HL-60 (cell line): ENCODE measurements around the gene PARS2.

Experiments used
- DNase-seq, 2 experiments: peaks; one replicate each; pipeline ENCODE4 v3.0.0-alpha.2; 2010 to 2020; ENCODE audit warnings: low read depth in 1 of 2, low spot score in 1 of 2
- H3K27ac ChIP-seq: fragments of 250-450 bp; sonication (Bioruptor Pico); replicated peaks from 2 replicates; pipeline ENCODE4 v1.5.1; 2020; ENCODE audit warnings: mild to moderate bottlenecking, moderate library complexity
- H3K27me3 ChIP-seq: fragments of 250-450 bp; sonication (Bioruptor Pico); 2 replicates; pipeline ENCODE4 v1.5.1; 2021; ENCODE audit warnings: mild to moderate bottlenecking, moderate library complexity; ENCODE audit not compliant: insufficient read depth, poor library complexity, severe bottlenecking
- H3K4me3 ChIP-seq: replicated peaks from 2 replicates; pipeline ENCODE4 v1.5.1; 2011; ENCODE audit warnings: mild to moderate bottlenecking, control low read depth, low read length; ENCODE audit not compliant: insufficient read depth
- GABPA ChIP-seq: IDR thresholded peaks from 2 replicates; pipeline ENCODE4 v1.6.1; 2012; ENCODE audit warnings: low read depth
- POLR2AphosphoS5 ChIP-seq: IDR thresholded peaks from 2 replicates; pipeline ENCODE4 v1.6.1; 2012; ENCODE audit warnings: low read depth
- SPI1 ChIP-seq: IDR thresholded peaks from 2 replicates; pipeline ENCODE4 v1.6.1; 2012; ENCODE audit warnings: low read depth, mild to moderate bottlenecking, borderline replicate concordance
- TF ChIP-seq, protein P1 (sequence below): IDR thresholded peaks from 2 replicates; pipeline ENCODE4 v1.6.1; 2012; ENCODE audit warnings: low read depth; ENCODE audit not compliant: insufficient replicate concordance
- TF ChIP-seq, protein P2 (sequence below): IDR thresholded peaks from one replicate; pipeline ENCODE4 v1.5.1; 2011; ENCODE audit warnings: low read length, control low read depth, inconsistent platforms; ENCODE audit not compliant: insufficient read depth

The PARS2 gene

DNA sequence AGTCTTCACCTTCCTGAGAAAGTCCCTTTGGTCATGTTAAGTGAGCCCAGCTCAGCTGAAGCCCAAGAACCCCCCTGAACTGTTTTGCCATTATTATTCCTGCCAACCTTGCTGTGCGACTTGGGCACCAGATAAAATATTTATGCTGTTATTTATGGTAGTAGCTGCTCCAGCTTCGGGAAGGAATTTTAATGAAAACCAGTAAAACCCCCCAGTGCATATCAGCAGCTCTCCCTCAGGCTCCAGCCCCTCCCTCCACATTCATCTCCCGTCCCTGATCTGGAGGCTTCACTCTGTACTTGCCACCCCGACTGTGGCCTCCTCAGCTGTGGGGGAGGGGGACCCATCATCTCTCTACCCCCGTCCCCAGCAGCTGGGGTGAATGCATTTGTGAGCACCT, 24.1 kb upstream of the PARS2 start:
- Histone ChIP-seq H3K27me3 (no peaks in the 10 kb centered on the region), H3K27ac (no peak overlapping the region), H3K4me3 (no peak overlapping the region)
- no peak for TF ChIP-seq SPI1
- TF ChIP-seq, protein P1, sequence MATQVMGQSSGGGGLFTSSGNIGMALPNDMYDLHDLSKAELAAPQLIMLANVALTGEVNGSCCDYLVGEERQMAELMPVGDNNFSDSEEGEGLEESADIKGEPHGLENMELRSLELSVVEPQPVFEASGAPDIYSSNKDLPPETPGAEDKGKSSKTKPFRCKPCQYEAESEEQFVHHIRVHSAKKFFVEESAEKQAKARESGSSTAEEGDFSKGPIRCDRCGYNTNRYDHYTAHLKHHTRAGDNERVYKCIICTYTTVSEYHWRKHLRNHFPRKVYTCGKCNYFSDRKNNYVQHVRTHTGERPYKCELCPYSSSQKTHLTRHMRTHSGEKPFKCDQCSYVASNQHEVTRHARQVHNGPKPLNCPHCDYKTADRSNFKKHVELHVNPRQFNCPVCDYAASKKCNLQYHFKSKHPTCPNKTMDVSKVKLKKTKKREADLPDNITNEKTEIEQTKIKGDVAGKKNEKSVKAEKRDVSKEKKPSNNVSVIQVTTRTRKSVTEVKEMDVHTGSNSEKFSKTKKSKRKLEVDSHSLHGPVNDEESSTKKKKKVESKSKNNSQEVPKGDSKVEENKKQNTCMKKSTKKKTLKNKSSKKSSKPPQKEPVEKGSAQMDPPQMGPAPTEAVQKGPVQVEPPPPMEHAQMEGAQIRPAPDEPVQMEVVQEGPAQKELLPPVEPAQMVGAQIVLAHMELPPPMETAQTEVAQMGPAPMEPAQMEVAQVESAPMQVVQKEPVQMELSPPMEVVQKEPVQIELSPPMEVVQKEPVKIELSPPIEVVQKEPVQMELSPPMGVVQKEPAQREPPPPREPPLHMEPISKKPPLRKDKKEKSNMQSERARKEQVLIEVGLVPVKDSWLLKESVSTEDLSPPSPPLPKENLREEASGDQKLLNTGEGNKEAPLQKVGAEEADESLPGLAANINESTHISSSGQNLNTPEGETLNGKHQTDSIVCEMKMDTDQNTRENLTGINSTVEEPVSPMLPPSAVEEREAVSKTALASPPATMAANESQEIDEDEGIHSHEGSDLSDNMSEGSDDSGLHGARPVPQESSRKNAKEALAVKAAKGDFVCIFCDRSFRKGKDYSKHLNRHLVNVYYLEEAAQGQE: no peak
- TF ChIP-seq, protein P2, sequence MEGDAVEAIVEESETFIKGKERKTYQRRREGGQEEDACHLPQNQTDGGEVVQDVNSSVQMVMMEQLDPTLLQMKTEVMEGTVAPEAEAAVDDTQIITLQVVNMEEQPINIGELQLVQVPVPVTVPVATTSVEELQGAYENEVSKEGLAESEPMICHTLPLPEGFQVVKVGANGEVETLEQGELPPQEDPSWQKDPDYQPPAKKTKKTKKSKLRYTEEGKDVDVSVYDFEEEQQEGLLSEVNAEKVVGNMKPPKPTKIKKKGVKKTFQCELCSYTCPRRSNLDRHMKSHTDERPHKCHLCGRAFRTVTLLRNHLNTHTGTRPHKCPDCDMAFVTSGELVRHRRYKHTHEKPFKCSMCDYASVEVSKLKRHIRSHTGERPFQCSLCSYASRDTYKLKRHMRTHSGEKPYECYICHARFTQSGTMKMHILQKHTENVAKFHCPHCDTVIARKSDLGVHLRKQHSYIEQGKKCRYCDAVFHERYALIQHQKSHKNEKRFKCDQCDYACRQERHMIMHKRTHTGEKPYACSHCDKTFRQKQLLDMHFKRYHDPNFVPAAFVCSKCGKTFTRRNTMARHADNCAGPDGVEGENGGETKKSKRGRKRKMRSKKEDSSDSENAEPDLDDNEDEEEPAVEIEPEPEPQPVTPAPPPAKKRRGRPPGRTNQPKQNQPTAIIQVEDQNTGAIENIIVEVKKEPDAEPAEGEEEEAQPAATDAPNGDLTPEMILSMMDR: no peak
- no peak for TF ChIP-seq POLR2AphosphoS5
- TF ChIP-seq GABPA: no peak
- no peak for DNase-seq

DNA sequence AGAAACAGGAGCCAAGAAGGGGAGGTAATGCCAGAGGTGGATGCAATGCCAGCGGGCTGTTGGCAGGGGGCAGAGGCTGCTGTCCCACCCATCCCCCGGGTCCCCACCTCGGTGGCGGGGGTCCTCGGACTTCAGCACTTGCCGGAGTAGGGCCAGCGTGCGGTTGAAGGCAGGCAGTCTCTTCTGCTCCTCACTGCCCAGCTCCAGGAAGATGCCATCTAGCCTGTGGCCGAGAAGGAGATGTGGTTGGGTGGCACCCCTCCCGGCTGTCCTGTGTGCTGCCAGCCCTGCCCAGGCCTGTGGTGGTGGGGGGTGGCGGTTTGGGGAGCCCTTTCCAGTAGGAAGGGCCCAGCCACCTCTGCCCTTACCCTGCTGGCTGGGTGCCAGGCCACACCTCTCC, 23.3 kb upstream of the PARS2 start:
- no peak overlapping the region for H3K27ac ChIP-seq
- no peak overlapping the region for H3K4me3 ChIP-seq
- no peaks in the 10 kb centered on the region for H3K27me3 ChIP-seq
- TF ChIP-seq SPI1: no peak
- TF ChIP-seq, protein P2: no peak
- TF ChIP-seq GABPA: no peak
- TF ChIP-seq, protein P1: no peak
- no peak for TF ChIP-seq POLR2AphosphoS5
- DNase-seq: no peak

DNA sequence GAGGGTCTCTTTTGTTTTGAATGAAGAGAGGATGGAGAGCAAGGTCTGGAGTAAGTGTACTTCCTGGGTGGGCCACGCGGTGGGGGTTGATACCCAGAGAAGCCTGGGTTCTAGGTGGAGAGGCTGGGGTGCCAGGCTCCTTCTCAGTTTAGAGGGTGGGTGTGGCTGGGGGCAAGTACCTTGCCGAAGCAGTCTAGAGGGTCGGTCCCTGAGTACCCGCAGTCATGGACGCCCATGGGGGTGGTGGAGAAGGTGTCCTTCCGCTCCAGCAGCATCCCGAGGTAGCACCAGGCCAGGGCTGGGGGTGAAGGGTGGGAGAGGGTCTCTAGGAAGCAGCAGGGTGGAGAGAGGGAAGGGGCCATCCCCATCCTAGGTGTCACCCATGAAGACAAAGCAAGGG, 22.5 kb upstream of the PARS2 start:
- TF ChIP-seq POLR2AphosphoS5: no peak
- TF ChIP-seq, protein P2: no peak
- TF ChIP-seq GABPA: no peak
- TF ChIP-seq, protein P1: no peak
- no peak for TF ChIP-seq SPI1
- Histone ChIP-seq H3K4me3 (no peak overlapping the region), H3K27ac (no peak overlapping the region), H3K27me3 (no peaks in the 10 kb centered on the region)
- no peak for DNase-seq
